GM12873 (cell line): ENCODE measurements around the gene CACNB2.

Source experiments
- TF ChIP-seq, protein P1 (sequence below): IDR thresholded peaks from 2 replicates; pipeline ENCODE4 v1.5.1; 2012; ENCODE audit warnings: low read depth, mild to moderate bottlenecking, moderate library complexity, low read length, control low read depth; ENCODE audit not compliant: insufficient read depth; ENCODE audit errors: missing control alignments

Gene CACNB2

GRCh38 chr10:18332048-18332447 lies 191.8 kb downstream of the CACNB2 start:
- TF ChIP-seq, protein P1, sequence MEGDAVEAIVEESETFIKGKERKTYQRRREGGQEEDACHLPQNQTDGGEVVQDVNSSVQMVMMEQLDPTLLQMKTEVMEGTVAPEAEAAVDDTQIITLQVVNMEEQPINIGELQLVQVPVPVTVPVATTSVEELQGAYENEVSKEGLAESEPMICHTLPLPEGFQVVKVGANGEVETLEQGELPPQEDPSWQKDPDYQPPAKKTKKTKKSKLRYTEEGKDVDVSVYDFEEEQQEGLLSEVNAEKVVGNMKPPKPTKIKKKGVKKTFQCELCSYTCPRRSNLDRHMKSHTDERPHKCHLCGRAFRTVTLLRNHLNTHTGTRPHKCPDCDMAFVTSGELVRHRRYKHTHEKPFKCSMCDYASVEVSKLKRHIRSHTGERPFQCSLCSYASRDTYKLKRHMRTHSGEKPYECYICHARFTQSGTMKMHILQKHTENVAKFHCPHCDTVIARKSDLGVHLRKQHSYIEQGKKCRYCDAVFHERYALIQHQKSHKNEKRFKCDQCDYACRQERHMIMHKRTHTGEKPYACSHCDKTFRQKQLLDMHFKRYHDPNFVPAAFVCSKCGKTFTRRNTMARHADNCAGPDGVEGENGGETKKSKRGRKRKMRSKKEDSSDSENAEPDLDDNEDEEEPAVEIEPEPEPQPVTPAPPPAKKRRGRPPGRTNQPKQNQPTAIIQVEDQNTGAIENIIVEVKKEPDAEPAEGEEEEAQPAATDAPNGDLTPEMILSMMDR: no peak

GRCh38 chr10:18332484-18332883 lies 192.3 kb downstream of the CACNB2 start:
- TF ChIP-seq, protein P1: no peak

GRCh38 chr10:18333621-18334020 lies 193.4 kb downstream of the CACNB2 start:
- TF ChIP-seq, protein P1: no peak

GRCh38 chr10:18334116-18334867 lies 194.1 kb downstream of the CACNB2 start:
- TF ChIP-seq, protein P1: no peak

DNA sequence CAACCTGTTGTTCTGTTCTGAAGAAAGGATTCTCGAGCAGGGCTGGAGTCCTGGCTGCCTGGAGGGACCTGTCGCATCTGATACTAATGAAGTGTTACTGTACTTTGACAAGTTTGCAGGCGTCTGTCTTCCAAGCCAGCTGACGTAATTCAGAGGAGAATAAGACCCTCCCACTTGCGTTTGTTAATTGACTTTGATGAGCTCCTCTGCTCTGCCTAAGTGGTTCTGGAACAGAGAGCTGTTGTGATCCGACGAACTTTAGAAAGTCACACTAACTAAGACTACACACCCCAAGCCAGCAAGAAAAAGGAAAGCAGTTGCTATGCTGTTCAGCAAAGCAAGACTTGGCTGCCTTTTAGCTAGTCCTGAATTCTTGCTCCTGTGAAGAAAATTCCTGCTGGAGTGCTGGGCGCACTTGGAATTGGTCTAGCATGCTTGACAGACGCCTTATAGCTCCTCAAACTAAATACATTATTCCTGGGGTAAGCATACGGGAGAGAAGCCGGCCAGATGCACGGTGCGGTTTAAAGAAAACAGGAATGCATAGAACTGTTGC lies 200.3 kb downstream of the CACNB2 start:
- TF ChIP-seq, protein P1: no peak

- TF ChIP-seq, protein P1: no peak
These were observed 200.8 kb downstream of the CACNB2 start for GRCh38 chr10:18341055-18341454.

GRCh38 chr10:18343573-18343972 lies 203.3 kb downstream of the CACNB2 start:
- TF ChIP-seq, protein P1: no peak
